Ishikawa (cell line): ENCODE data around the gene DYRK3.

Source experiments
- CEBPB ChIP-seq: IDR thresholded peaks from 2 replicates; pipeline ENCODE4 v1.6.1; 2012
- EGR1 ChIP-seq: IDR thresholded peaks from 2 replicates; pipeline ENCODE4 v1.6.1; 2012
- RAD21 ChIP-seq: IDR thresholded peaks from 2 replicates; pipeline ENCODE4 v1.6.1; 2012; ENCODE audit warnings: low read depth
- TAF1 ChIP-seq: IDR thresholded peaks from 2 replicates; pipeline ENCODE4 v1.6.1; 2012; ENCODE audit warnings: low read depth, mild to moderate bottlenecking
- TCF12 ChIP-seq: IDR thresholded peaks from 2 replicates; pipeline ENCODE4 v1.6.1; 2012; ENCODE audit warnings: low read depth
- YY1 ChIP-seq: IDR thresholded peaks from 2 replicates; pipeline ENCODE4 v1.6.1; 2012; ENCODE audit warnings: low read depth
- TF ChIP-seq, protein P1 (sequence below): IDR thresholded peaks from 2 replicates; pipeline ENCODE4 v1.6.1; 2012; ENCODE audit warnings: low read depth, mild to moderate bottlenecking

DNA sequence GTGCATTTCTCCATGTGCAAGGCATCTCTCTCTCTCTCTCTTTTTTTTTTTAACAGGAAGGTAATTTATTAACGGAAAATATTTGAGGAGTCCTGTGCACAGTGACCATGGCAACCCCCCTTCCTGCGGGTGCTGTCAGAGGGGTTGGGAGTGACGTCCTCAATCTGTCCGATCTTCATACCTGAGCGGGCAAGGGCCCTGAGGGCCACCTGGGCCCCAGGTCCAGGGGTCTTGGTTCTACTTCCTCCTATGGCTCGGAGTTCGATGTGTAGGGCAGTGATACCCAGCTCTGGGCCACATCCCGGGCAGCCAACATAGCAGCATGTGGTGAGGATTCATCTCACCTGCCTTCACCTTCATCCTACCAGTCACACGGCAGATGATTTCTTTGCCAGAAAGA lies 60.4 kb downstream of the DYRK3 start:
- no peak for TF ChIP-seq RAD21
- no peak for TF ChIP-seq TAF1
- TF ChIP-seq CEBPB, result no peak
- TF ChIP-seq, protein P1, sequence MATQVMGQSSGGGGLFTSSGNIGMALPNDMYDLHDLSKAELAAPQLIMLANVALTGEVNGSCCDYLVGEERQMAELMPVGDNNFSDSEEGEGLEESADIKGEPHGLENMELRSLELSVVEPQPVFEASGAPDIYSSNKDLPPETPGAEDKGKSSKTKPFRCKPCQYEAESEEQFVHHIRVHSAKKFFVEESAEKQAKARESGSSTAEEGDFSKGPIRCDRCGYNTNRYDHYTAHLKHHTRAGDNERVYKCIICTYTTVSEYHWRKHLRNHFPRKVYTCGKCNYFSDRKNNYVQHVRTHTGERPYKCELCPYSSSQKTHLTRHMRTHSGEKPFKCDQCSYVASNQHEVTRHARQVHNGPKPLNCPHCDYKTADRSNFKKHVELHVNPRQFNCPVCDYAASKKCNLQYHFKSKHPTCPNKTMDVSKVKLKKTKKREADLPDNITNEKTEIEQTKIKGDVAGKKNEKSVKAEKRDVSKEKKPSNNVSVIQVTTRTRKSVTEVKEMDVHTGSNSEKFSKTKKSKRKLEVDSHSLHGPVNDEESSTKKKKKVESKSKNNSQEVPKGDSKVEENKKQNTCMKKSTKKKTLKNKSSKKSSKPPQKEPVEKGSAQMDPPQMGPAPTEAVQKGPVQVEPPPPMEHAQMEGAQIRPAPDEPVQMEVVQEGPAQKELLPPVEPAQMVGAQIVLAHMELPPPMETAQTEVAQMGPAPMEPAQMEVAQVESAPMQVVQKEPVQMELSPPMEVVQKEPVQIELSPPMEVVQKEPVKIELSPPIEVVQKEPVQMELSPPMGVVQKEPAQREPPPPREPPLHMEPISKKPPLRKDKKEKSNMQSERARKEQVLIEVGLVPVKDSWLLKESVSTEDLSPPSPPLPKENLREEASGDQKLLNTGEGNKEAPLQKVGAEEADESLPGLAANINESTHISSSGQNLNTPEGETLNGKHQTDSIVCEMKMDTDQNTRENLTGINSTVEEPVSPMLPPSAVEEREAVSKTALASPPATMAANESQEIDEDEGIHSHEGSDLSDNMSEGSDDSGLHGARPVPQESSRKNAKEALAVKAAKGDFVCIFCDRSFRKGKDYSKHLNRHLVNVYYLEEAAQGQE, result no peak
- TF ChIP-seq YY1, result no peak
- TF ChIP-seq EGR1, result no peak
- no peak for TF ChIP-seq TCF12
